Parathyroid adenoma (tissue), 2 donors: ENCODE data around the gene CYP21A2.

ENCODE experiments used
- H2AFZ ChIP-seq: fragments of 300-600 bp; sonication (generic); one replicate; pipeline ENCODE4 v1.7.0; 2017; ENCODE audit warnings: antibody characterized with exemption, mild to moderate bottlenecking
- H3K27ac ChIP-seq: fragments of 300-600 bp; sonication (generic); one replicate; pipeline ENCODE4 v1.7.0; 2017
- H3K27me3 ChIP-seq: fragments of 300-600 bp; sonication (generic); one replicate; pipeline ENCODE4 v1.7.0; 2017; ENCODE audit warnings: low read length; ENCODE audit not compliant: control insufficient read depth, insufficient read depth
- H3K36me3 ChIP-seq: fragments of 300-600 bp; sonication (generic); one replicate; pipeline ENCODE4 v1.7.0; 2017; ENCODE audit warnings: low read length; ENCODE audit not compliant: control insufficient read depth, insufficient read depth
- H3K4me1 ChIP-seq: fragments of 300-600 bp; sonication (generic); one replicate; pipeline ENCODE4 v1.7.0; 2017; ENCODE audit warnings: control low read depth
- H3K4me2 ChIP-seq: fragments of 300-600 bp; sonication (generic); one replicate; pipeline ENCODE4 v1.7.0; 2017; ENCODE audit warnings: low read length
- H3K4me3 ChIP-seq: fragments of 300-600 bp; sonication (generic); one replicate; pipeline ENCODE4 v1.7.0; 2017; ENCODE audit warnings: low read depth, low read length
- H3K79me2 ChIP-seq: fragments of 300-600 bp; sonication (generic); one replicate; pipeline ENCODE4 v1.7.0; 2017; ENCODE audit warnings: control low read depth
- H3K9ac ChIP-seq: fragments of 300-600 bp; sonication (generic); one replicate; pipeline ENCODE4 v1.7.0; 2017; ENCODE audit warnings: mild to moderate bottlenecking
- H3K9me3 ChIP-seq: fragments of 300-600 bp; sonication (generic); one replicate; pipeline ENCODE4 v1.7.0; 2017; ENCODE audit warnings: low read length; ENCODE audit not compliant: control insufficient read depth
- TF ChIP-seq, protein P1 (sequence below): fragments of 300-600 bp; sonication (generic); IDR thresholded peaks from one replicate; pipeline ENCODE4 v1.7.0; 2017; ENCODE audit warnings: antibody characterized with exemption, mild to moderate bottlenecking
- donor health status: primary hyperparathyroidism.

The CYP21A2 gene

DNA sequence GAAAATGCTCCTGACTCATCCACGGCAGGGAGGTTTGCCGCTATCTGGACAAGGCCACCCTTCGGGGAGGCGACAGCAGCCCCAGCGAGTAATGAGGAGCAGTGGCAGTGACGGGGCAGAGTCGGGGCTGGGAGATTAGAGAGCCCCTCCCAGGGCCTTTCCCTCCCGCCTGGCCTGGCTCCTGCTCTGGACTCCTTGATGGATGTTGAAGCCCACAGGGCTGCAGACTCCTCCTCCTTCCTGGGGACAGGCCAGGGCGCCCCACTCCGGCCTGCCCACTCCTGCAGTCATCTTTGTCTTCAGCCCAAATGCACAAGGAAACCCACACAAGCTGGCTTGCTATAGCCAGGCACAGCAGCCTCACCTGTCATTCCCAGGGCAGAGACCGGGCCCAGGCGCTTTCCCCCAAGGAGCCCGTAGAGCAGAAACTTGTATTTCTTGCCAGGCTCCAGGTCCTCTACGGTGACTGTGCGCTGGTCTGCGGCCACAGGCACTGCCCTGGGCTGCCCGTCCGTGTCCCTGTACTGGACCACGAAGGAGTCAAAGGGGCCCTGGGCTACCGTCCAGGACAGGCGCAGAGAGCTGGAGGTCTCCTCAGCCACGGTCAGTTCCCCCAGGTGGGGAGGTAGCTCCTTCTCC is 7.7 kb downstream of the CYP21A2 start:
- TF ChIP-seq, protein P1, sequence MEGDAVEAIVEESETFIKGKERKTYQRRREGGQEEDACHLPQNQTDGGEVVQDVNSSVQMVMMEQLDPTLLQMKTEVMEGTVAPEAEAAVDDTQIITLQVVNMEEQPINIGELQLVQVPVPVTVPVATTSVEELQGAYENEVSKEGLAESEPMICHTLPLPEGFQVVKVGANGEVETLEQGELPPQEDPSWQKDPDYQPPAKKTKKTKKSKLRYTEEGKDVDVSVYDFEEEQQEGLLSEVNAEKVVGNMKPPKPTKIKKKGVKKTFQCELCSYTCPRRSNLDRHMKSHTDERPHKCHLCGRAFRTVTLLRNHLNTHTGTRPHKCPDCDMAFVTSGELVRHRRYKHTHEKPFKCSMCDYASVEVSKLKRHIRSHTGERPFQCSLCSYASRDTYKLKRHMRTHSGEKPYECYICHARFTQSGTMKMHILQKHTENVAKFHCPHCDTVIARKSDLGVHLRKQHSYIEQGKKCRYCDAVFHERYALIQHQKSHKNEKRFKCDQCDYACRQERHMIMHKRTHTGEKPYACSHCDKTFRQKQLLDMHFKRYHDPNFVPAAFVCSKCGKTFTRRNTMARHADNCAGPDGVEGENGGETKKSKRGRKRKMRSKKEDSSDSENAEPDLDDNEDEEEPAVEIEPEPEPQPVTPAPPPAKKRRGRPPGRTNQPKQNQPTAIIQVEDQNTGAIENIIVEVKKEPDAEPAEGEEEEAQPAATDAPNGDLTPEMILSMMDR = no peak
- no peaks in the 10 kb centered on the region for H3K9me3 ChIP-seq
- H3K4me2 ChIP-seq = no peak overlapping the region
- no peak overlapping the region for H3K4me3 ChIP-seq
- no peaks in the 10 kb centered on the region for H3K27me3 ChIP-seq
- H3K4me1 ChIP-seq = no peaks in the 10 kb centered on the region
- H3K9ac ChIP-seq = no peak overlapping the region
- H3K79me2 ChIP-seq = no peaks in the 10 kb centered on the region
- no peaks in the 10 kb centered on the region for H3K36me3 ChIP-seq
- H2AFZ ChIP-seq = no peak overlapping the region
- H3K27ac ChIP-seq = no peak overlapping the region

DNA sequence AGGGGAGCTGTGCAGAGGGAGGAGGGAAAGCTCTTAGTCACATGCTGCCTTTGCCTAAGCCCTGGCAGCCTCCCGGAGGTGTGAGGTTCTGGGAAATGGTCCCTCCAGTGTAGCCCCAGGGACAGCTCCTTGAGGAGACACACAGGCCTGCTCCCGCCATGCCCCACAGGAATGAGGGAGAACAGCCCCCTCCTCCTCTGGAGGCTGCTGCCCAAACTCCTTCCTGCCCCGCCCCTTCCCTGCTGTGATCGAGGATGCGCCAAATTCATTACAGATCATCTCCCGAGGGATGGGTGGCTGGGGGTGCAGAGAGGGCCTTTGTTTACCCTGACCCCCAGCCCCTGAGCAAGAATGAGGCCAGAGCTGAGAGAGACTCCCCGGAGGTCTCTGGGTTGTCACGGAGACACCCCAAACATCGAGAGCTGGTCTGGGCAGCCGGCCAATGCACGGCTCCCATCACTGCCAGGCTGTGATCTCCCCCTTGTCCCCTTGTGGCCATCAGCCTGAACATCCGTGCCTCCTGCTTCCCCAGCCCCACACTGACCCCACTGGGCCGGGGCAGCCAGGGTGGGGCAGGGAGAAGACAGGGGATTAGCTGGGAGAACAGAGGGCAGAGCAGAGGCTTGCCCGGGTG is 8.4 kb downstream of the CYP21A2 start:
- H3K27me3 ChIP-seq = no peaks in the 10 kb centered on the region
- TF ChIP-seq, protein P1 = no peak
- H3K27ac ChIP-seq = no peak overlapping the region
- H3K9me3 ChIP-seq = no peaks in the 10 kb centered on the region
- H3K4me3 ChIP-seq = no peak overlapping the region
- H3K4me2 ChIP-seq = no peak overlapping the region
- no peak overlapping the region for H2AFZ ChIP-seq
- H3K79me2 ChIP-seq = no peaks in the 10 kb centered on the region
- no peaks in the 10 kb centered on the region for H3K4me1 ChIP-seq
- H3K9ac ChIP-seq = no peak overlapping the region
- H3K36me3 ChIP-seq = no peaks in the 10 kb centered on the region

DNA sequence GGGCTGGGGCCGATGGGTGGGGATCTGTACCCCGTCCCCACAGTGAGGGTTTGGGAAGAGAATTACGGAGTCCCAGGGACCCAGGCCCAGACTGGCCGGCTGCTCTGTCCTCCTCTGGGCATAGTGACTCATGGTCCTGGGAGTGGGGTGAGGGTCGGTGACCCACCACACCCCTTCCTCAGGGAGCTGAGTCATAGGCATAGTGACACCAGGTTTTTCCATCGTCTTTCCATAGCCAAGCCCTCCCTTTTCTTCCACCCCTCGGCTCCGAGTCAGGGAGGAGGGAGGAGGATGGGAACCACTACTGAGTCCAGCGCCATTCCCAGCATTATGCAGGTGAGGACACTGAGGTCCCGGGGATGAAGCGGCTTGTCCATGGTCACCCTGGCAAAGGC is 8.9 kb downstream of the CYP21A2 start:
- Histone ChIP-seq H3K27me3 (no peaks in the 10 kb centered on the region), H3K79me2 (no peaks in the 10 kb centered on the region), H3K4me2 (no peak overlapping the region), H3K9me3 (no peaks in the 10 kb centered on the region), H2AFZ (no peak overlapping the region), H3K4me3 (no peak overlapping the region), H3K27ac (no peak overlapping the region), H3K9ac (no peak overlapping the region), H3K4me1 (no peaks in the 10 kb centered on the region), H3K36me3 (no peaks in the 10 kb centered on the region)
- TF ChIP-seq, protein P1 = no peak

DNA sequence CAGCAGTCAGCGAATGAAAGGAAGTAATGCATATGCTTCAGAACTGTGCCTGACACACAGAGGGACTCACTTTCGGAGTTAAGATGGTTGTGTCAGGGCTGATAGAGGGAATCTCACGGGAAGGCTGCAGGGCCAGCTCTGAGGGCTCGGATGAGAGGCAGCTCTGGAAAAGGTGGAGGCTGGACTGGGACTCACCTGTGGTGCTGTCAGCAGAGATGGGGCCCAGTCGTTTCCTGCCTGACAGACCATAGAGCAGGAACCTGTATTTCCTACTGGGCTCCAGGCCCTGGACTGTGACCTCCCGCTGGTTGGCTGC is 9.3 kb downstream of the CYP21A2 start:
- Histone ChIP-seq H3K4me2 (no peak overlapping the region), H3K27ac (no peak overlapping the region), H3K4me1 (no peaks in the 10 kb centered on the region), H2AFZ (no peak overlapping the region), H3K9me3 (no peaks in the 10 kb centered on the region), H3K27me3 (no peaks in the 10 kb centered on the region), H3K79me2 (no peaks in the 10 kb centered on the region), H3K9ac (no peak overlapping the region), H3K4me3 (no peak overlapping the region), H3K36me3 (no peaks in the 10 kb centered on the region)
- TF ChIP-seq, protein P1 = no peak
